GM12891 (cell line): ENCODE data around the gene FAM151B.
A peak's percentile ranks its signal among the peaks of the same experiment; 100 is the strongest.

ENCODE experiments used
- DNase-seq: peaks from one replicate; pipeline ENCODE4 v3.0.0; 2011; ENCODE audit warnings: low spot score; ENCODE audit not compliant: insufficient read length
- FAIRE-seq: peaks from 2 replicates; lab custom pipeline; 2011; peaks lifted over from hg19 to GRCh38; lab: Jason Lieb, UNC
- PAX5 ChIP-seq: IDR thresholded peaks from 2 replicates; pipeline ENCODE4 v1.6.1; 2011; ENCODE audit warnings: low read length, moderate library complexity, mild to moderate bottlenecking; ENCODE audit not compliant: insufficient read depth, severe bottlenecking
- POLR2A ChIP-seq: IDR thresholded peaks from 2 replicates; pipeline ENCODE4 v1.6.1; 2011; ENCODE audit warnings: low read depth, low read length, control low read depth
- POLR2AphosphoS5 ChIP-seq: IDR thresholded peaks from 2 replicates; pipeline ENCODE4 v1.6.1; 2011; ENCODE audit warnings: low read depth, low read length, control low read depth
- POU2F2 ChIP-seq: IDR thresholded peaks from 2 replicates; pipeline ENCODE4 v1.6.1; 2011; ENCODE audit warnings: low read depth, mild to moderate bottlenecking, control low read depth, low read length, moderate library complexity
- SPI1 ChIP-seq: IDR thresholded peaks from 2 replicates; pipeline ENCODE4 v1.6.1; 2011; ENCODE audit warnings: low read depth, low read length, control low read depth
- TAF1 ChIP-seq: IDR thresholded peaks from 2 replicates; pipeline ENCODE4 v1.6.1; 2011; ENCODE audit warnings: low read depth, low read length, control low read depth

Gene FAM151B

DNA sequence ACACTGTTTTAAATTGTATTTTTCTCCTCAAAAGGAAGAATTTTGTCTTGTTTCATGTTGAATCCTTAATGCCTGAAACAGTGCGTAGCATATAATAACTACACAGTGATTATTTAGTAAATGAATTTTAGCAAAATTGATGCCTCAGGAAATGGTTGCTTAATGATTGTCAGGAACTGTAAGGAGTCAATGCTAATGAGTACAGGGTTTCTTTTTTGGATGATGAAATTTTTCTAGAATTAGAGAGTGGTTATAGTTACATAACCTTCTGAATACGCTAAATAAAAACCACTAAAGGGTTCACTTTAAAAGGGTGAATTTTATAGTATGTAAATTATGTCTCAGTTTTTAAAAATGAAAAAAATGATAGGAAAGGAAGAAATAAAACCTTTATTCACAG lies 14.9 kb downstream of the FAM151B start:
- DNase-seq (no peak), FAIRE-seq (no peak)
- no peak for TF ChIP-seq POU2F2
- no peak for TF ChIP-seq PAX5
- no peak for TF ChIP-seq POLR2AphosphoS5
- TF ChIP-seq SPI1 = no peak
- TF ChIP-seq POLR2A = no peak
- TF ChIP-seq TAF1 = no peak

DNA sequence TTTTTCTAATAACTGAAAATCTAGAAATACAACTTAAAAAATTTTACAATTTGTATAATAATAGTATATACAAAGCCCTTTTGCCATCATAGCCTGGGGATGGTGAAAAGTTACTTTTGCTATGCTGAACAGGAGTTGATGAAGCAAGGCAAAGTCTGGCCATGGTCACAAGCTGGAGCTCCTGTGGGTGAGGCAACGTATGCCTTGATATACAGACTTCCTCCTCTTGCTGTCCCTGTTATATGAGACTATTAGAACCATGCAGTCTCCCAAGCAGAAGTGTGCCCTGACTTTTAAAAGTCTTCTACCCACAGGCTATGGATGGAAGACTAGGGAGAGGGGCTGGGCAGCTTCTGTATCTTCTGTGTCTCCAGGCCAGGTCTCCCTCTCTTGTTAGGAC lies 15.7 kb downstream of the FAM151B start:
- DNase-seq (peak; percentile 13), FAIRE-seq (peak; percentile 57)
- no peak for TF ChIP-seq TAF1
- no peak for TF ChIP-seq POU2F2
- no peak for TF ChIP-seq SPI1
- no peak for TF ChIP-seq POLR2A
- TF ChIP-seq PAX5 = no peak
- TF ChIP-seq POLR2AphosphoS5 = no peak

DNA sequence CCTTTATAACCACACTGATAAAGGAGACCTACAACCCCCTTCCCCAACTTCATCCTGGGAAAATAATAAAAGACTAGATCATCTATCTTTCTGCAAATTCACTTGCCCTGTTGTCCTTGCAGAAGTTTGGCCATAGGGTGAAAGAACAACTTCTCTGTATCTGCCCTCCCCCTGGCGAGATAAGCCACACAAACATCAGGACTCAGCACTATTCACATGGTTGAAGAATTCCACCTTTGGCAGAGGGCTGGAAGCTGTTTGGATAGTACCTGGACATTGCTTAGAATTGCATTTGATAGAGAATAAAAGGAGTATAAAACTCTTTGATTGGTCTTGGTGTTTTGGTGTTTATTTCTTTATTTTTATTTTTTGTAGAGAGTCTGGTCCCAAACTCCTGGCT lies 16.9 kb downstream of the FAM151B start:
- DNase-seq (no peak), FAIRE-seq (no peak)
- TF ChIP-seq POU2F2 (no peak), POLR2A (no peak), TAF1 (no peak), POLR2AphosphoS5 (no peak), SPI1 (no peak), PAX5 (no peak)

DNA sequence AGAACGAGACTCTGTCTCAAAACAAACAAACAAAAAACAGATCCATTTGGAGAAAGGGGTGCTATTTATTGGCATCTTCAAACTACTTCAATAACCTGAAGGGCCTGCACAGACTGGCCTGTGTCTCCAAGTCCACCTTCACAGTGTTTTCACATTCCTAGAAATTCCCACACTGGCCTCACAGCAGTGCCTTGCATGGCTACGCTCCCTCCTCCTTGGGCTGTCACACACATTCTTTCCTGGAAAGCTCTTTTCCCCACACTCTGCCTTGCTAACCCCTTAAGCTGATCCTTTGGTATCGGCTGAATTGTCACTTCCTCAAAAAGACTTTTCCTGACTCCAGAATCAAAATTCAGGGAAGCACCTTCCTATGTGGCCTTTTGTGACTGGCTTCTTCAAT lies 19.8 kb downstream of the FAM151B start:
- FAIRE-seq = no peak
- TF ChIP-seq POLR2A = no peak
- TF ChIP-seq POLR2AphosphoS5 = no peak
- TF ChIP-seq PAX5 = no peak
- no peak for TF ChIP-seq SPI1
- TF ChIP-seq TAF1 = no peak
- no peak for TF ChIP-seq POU2F2
- DNase-seq = no peak

DNA sequence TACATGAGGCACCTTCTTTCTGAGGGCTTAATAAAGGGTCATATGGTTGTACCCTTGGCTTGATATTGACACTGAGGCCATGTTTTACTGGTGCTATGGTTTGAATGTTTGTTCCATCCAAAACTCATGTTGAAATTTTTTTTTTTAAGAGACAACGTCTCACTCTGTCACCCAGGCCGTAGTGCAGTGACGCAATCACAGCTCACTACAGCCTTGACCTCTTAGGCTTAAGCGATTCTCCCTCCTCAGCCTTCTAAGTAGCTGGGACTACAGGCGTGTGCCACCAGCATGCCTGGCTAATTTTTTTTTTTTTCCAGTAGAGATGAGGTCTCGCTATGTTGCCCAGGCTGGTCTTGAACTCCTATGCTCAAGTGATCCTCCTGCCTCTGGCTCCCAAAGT lies 20.9 kb downstream of the FAM151B start:
- TF ChIP-seq POU2F2 (no peak), POLR2AphosphoS5 (no peak), PAX5 (no peak), TAF1 (no peak), POLR2A (no peak), SPI1 (no peak)
- DNase-seq = no peak
- no peak for FAIRE-seq

DNA sequence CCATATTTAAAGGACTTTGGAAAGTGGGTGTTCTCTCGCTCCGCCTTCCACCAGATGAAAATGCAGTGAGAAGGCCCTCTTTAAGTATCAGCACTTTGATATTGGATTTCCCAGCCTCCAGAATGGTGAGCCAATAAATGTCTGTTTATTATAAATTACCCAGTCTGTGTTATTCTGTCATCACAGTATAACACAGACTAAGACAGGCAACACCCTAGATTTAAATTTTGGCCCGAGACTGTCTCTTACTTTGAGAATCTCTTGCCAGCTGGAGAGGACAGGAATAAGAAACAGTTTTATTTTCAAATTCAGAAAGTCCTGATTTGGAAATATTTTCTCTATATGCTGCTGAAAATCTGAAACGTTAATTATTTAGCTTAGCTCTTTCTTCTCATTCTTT lies 21.5 kb downstream of the FAM151B start:
- FAIRE-seq = no peak
- DNase-seq = no peak
- TF ChIP-seq PAX5 (no peak), POU2F2 (no peak), POLR2A (no peak), TAF1 (no peak), POLR2AphosphoS5 (no peak), SPI1 (no peak)

DNA sequence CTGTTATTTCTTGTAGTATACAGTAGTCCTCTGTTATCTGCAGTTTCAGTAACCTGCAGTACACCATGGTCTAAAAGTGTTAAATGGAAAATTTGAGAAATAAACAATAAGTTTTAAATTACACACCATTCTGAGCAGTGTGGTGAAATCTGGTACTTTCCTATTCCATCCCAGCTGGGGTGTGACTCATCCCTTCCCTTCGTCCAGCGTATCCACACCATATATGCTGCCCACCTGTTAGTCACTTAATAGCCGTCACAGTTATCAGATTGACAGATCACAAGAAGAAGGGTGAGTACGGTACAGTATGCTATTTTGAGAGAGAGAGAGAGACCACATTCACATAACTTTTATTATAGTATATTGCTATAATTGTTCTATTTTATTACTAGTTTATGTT lies 28.9 kb downstream of the FAM151B start:
- TF ChIP-seq TAF1 (no peak), POLR2A (no peak), POLR2AphosphoS5 (no peak), PAX5 (no peak), POU2F2 (no peak), SPI1 (no peak)
- peak; percentile 83 for FAIRE-seq
- no peak for DNase-seq

DNA sequence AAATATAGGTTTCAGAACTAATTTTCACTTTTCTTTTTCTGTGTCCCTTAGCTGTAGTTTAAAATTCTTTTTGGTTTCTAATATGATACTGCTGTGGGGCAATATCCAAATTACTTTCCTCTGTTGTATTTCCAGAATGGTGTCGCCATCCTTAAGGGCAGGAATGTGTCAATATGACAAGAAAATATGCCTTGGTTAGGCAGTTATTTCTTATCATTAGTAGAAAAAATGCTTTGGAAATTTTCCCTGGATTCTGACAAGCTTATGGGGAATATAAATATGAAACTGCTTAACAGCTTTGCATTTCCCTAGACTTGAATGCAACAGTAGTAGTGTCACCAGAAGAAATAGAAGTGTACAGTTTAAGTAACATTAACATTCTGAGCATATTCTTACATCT lies 52.8 kb downstream of the FAM151B start:
- FAIRE-seq (no peak), DNase-seq (no peak)
- TF ChIP-seq POLR2AphosphoS5 = no peak
- no peak for TF ChIP-seq POLR2A
- TF ChIP-seq PAX5 = no peak
- no peak for TF ChIP-seq TAF1
- TF ChIP-seq POU2F2 = no peak
- TF ChIP-seq SPI1 = no peak

DNA sequence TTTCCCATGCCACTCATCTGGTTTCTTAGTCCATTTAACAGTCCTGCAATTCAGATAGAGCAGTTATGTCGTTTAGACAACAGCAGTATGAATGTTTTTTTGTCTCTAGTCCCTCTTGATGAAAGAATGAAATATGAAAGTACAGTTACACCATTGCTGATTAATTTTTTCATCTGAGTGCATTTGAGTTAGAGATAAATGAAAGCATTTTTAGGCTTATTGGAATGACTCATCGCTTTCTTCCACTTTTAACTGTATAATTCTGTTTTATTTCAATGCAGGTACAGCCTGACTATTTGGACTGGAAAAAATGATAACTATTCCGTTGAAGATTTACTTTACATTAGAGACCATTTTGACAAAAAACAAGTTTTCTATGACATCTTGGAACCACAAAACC lies 53.5 kb downstream of the FAM151B start:
- DNase-seq = no peak
- FAIRE-seq = no peak
- TF ChIP-seq POLR2A (no peak), PAX5 (no peak), POLR2AphosphoS5 (no peak), SPI1 (no peak), TAF1 (no peak), POU2F2 (no peak)

DNA sequence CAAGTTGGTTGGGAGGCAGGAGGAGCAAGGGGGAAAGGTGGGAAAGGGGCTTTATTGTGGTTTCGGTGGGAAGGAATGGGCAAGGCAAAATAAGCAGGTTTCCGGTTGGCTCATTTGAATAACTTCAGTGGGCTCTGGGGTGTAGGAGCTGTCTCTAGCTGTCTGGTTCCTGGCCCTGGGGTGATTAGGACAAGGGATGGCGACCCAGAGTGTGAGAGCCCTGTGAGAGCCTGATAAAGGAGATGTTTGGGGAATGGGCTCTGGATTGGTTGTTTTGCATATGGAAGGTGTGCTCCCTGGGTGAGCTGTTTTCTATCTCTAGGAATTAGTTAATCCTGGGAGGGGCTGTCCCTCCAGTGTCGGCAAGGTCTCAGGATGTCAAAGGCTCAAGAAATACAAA lies 66.7 kb downstream of the FAM151B start:
- no peak for TF ChIP-seq POLR2A
- no peak for TF ChIP-seq TAF1
- TF ChIP-seq PAX5 = no peak
- TF ChIP-seq POLR2AphosphoS5 = no peak
- TF ChIP-seq POU2F2 = no peak
- TF ChIP-seq SPI1 = no peak
- no peak for FAIRE-seq
- no peak for DNase-seq

DNA sequence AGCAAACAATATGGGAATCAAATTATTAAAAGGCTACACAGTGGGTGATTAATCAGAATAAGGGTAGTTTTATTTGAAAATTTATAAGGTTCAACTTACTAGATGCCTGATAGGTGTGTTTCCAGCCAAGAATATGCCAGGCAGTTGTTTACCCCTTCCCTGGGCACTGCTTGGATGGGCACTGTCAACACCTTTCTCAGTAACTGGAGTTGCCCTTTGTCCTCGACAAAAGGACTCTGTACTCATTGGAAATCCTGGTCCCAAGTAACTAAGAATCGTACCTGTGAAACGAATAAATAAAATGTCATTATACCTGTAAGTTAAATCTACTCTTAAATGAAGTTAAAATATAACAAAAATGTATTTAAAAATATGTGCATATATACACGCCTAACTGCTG lies 67.2 kb downstream of the FAM151B start:
- FAIRE-seq (no peak), DNase-seq (no peak)
- TF ChIP-seq POLR2AphosphoS5 (no peak), TAF1 (no peak), POU2F2 (no peak), SPI1 (no peak), POLR2A (no peak), PAX5 (no peak)

DNA sequence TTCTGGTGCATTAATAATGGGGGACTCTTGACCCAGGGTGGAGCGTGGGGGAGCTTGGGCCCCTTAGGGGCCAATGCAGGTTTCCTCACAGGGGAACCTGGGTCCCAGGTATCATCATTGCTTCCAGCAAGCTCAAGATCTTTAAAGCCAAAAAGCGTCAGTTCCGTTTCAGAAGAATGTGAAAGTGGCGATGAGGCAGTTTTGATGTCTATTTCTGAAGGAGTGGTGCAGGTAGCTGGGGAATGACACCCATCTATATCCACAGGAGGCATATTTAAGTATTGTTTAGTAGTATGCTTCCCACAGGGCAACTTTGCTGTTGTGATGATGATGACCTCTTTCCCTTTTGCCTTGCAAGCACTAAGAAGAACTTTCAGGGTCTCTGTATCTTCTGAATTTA lies 71.3 kb downstream of the FAM151B start:
- FAIRE-seq (no peak), DNase-seq (no peak)
- no peak for TF ChIP-seq POLR2A
- TF ChIP-seq TAF1 = no peak
- TF ChIP-seq POLR2AphosphoS5 = no peak
- no peak for TF ChIP-seq SPI1
- TF ChIP-seq PAX5 = no peak
- no peak for TF ChIP-seq POU2F2
